ENCODE data around the gene PARP9. TPM values are rescaled to one million over a fixed set of nuclear protein-coding genes. Genes with fewer than 3 reads are reported as not detected.

Gene PARP9
- 142 and 152 TPM in 2 replicates for total RNA-seq

DNA sequence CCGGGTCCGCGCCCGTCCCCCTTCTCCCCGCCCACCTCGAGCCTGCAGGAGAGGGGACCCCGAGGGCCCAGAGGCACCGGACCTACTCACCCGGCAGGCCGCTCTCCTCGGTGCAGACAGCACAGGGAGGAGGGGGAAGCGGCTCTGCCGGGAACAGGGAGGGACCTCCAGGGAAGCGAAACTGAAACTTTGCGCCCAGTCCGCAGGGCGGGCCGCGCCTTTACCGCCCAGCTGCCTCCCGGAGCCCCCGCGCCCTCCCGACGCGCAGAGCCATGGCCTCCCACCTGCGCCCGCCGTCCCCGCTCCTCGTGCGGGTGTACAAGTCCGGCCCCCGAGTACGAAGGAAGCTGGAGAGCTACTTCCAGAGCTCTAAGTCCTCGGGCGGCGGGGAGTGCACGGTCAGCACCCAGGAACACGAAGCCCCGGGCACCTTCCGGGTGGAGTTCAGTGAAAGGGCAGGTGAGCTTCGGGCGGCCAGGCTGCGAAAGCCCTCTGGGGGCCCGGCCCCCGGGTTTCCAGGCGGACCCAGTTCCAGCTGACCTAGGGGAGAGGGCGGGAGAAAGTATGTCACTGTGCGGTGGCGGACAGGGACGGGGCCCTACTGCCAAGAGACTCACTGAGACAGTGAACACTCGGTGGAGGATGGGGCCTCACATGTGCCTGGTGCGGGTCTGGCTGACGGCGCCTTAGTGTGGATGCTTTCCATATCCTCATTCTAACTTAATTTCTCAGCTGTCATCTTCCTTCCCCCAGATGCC lies at the start of gene PARP9, which contains the start of gene DTX3L:
TSS of gene PARP9 (minus strand) at position 146 of the 758 bp plus-strand sequence. CDS start 4,680 bp downstream, outside the sequence.
TSS of gene DTX3L (plus strand) at position 184 of the 758 bp plus-strand sequence. CDS start at position 273, 89 bp downstream.
- intact Hi-C loops (cut with micrococcal nuclease), result loop anchor here (1.0 to 10.0 kb wide), 11 partner anchors 13 to 1018 kb away; partner anchors contain the start of genes EAF2, GOLGB1, HSPBAP1 and IQCB1

DNA sequence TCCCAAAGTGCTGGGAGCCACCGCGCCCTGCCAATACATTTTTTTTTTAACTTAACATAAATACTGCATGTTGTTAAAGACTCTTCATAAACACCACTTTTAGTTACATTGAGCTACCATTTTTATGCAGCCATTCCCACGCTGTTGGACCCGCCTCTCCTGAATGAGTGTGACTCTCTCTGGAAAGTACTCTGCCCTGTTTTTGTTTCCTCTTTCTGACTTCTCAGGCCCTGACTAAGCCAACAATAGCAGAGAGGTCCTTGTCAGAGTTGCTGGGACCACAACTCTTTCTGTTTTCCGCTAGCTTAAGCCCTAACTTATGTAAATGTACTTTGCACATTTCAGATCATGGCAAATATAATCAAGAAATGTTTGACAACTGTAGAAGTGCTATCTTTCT lies 48.6 kb upstream of the PARP9 start:
- intact Hi-C loops (cut with micrococcal nuclease), result no loop called here

DNA sequence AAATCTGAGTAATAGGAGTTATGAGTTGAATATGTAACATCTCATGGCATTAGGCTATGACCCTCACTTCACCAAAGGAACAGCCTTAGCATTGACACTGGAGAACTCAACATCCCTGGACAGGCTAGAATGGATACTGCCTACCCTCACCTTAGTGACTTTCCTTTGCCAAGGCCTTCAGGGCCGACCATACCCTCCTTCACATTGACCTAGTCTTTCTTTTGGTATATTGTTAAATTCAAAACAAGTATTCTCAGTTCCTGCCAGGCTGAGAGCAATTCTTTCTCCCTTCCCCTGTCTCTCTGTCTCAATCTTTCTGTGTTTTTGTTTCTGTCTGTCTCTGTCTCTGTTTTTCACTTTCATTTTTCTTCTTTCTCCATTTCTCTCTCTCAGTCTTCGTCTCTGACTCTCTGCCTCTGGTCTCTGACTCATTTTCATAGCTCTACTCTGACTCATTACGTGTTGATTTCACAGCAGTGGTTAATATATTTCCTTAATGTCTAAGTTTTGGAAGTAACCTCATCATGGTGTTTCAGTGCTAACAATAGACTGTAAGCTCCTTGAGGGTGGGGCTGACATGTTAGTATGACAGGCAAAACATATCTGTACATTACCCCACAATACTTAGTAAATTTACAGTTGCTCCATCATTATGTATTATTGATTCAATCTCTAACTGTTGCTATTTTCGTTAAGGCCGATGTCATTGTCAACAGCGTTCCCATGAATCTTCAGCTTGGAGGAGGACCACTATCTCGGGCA lies 45.9 kb upstream of the PARP9 start:
- intact Hi-C loops (cut with micrococcal nuclease), result loop anchor here (1.0 to 2.0 kb wide), 11 partner anchors 33 to 950 kb away; partner anchors contain the start of genes DTX3L, HCLS1, KPNA1 and PARP15

DNA sequence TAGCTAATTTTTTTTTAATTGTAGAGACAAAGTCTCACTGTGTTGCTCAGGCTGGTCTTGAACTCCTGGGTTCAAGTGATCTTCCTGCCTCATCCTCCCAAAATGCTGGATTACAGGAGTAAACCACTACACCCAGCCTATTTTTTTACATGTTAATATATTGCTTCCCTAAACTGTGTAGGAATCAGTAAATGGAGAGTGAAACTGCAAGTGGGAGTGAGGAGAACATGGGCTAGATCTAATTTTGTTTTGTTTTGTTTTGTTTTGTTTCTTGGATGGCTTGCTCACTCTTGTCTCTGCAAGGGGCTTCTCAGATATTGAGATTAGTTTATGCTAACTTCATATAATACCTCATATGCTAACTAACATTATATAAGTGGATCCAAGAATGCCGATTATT lies 44.8 kb upstream of the PARP9 start:
- intact Hi-C loops (cut with micrococcal nuclease), result no loop called here

DNA sequence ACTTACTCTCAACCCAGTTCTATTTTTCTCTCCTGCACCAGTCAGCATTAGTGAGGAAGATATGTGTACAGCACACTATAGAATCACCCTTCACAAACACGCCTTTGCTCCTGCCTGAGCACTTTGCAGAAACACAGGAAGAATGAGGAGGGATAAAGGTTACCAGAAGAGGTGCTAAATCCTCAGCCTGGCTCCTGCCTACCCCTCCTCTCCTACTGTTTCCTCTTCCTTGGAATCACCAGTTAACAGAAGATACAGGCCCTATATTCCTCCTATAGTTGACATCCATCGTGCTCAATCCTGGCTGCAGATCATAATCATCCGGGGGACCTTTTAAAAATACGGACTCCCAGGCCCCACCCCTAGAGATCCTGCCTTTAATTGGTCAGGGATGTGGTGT lies 42.2 kb upstream of the PARP9 start:
- intact Hi-C loops (cut with micrococcal nuclease), result no loop called here

DNA sequence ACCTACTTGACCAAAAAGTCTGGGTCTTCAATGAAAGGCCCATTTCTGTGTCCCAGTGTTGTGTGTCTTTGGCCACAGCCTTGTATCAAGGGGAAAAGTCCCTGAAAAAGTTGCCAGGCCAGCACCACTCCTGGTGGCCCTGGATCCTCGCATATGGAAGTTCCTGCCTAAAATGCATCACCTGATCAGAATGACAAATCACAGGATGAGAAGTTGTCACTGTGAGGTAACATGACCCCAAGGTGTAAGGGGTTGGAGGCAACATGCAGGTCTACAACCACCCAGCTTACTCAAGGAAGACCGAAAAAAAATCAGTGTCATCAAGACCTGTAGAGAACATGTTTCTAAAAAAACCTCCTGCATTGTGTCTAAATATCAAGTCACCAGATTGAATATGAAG lies 39.0 kb upstream of the PARP9 start:
- intact Hi-C loops (cut with micrococcal nuclease), result no loop called here

DNA sequence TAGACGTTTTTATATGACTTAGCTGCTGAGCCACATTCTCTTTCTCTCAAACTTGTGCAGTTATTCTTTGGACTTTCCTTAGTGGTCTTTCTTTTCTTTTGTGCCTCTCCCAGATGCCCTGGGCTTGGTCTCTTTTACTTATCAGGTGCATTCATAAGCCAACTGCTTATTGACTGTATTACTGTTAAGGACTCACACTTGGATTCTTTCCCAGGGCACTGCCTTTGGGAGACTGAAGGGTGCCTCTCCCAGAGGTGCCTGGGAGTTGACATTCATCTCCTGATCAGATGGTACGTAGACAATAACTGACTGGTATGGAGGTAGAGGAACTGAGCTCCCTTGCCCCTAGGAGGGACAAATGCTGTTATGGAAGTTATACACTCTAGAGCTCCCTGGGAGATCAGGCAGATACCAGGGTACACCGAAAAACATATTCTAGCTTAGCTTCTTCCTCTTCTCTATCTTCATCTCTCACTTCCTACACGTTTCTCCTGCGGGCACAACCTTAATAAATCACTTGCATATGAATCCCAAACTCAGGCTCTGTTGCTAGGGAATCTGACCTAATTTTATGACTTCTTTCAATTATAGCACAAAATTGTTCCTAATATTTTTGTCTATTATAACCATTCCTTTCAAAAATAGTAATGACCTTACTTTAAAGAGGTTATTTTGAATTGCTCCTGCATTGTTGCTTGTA lies 38.1 kb upstream of the PARP9 start:
- intact Hi-C loops (cut with micrococcal nuclease), result no loop called here

DNA sequence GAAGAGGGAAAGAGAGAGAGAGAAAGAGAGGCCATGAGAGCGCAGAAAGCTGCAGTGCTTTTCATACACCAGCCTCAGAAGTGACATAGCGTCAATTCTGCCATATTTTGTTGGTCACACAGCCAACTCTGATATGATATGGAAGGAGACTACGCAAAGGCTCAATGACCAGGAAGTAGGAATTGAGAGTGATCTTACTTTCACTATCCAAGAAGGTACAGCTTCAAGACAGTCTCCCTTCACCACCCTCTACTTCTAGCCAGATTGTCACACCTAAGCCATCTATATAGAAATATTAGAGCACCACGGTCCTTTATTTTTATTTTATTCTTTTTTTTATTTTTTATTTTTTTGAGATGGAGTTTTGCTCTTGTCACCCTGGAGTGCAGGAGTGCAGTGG lies 34.5 kb upstream of the PARP9 start:
- intact Hi-C loops (cut with micrococcal nuclease), result no loop called here

DNA sequence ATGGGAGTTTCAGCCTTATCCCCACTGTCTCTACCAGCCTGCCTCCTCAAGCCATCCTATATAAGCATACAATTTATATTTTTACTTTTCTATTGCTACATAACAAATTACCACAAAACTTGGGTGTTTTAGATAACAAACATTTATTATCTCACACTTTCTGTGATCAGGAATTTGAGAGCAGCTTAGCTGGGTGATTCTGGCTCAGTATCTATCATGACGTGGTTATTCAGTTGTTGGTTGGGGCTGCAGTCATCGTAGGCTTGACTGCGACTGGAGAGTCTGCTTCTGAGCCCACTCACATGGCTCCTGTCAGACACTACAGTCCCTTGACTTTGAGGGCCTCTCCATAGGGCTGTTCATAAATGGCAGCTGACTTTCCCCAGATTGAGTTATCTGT lies 34.1 kb upstream of the PARP9 start:
- intact Hi-C loops (cut with micrococcal nuclease), result no loop called here

DNA sequence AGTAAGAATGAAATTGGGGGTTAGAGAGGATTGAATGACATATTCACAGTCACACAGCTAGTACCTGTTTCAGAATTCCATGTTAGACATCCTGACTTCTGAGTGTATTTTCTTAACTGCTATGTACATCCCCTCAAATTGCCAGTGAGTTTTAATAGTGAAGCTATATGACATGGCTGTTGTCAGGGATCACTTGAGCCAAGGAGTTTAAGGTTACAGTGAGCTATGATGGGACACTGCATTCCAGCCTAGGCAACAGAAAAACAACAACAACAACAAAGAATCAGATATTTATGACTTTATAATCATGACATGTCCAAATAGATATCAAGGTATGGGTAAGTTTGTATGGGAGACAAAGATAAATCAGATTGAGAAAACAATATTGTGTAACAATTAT lies 29.9 kb upstream of the PARP9 start:
- intact Hi-C loops (cut with micrococcal nuclease), result no loop called here

DNA sequence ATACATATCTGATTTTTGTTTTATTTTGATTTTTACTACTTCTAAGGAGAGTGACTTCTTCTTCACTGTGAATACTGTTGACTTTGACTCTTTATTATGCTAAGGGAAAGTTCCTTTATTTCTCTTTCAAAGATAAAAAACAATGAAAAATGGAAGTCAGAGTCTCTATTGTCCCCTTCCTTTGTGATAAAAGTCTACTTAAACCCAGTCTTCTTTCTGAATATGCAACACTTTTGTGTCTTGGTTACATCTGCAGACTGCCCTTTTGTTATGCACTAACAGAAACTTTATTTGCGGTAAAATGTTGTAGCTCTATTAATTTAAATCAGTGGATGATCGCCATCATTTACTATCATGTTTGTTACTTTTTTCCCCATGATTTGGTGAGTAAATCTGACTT lies 26.5 kb upstream of the PARP9 start:
- intact Hi-C loops (cut with micrococcal nuclease), result no loop called here

DNA sequence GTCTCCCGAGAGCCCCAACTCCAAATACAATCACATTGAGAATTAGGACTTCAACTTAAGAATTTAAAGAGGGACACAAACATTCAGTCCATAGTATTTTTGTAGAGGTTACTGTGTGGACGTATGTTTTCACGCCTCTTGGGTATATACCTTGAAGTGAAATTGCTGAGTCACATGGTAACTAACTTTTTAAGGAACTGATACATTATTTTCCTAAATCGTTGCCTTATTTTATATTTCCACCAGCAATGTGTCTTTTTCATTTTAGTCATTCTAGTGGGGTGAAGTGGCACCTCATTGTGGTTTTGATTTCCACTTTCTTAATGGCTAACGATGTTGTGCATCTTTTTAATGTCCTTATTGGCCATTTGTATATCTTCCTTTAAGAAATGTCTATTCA lies 25.2 kb upstream of the PARP9 start:
- intact Hi-C loops (cut with micrococcal nuclease), result no loop called here

DNA sequence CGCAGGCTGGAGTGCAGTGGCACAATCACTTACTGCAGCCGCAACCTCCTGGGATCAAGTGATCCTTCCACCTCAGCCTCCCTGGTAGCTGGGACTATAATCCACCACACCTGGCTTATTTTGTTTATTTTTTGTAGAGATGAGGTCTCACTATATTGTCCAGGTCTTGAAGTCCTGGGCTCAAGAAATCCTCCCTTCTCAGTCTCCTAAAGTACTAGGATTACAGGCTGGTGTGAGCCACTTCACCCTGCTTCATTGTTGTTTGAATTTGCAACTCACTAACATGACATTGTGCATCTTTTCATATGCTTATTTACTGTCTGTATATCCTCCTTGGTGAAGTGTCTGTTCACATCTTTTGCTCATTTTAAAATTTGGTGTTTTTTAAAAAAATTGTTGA lies 23.5 kb upstream of the PARP9 start:
- intact Hi-C loops (cut with micrococcal nuclease), result no loop called here

DNA sequence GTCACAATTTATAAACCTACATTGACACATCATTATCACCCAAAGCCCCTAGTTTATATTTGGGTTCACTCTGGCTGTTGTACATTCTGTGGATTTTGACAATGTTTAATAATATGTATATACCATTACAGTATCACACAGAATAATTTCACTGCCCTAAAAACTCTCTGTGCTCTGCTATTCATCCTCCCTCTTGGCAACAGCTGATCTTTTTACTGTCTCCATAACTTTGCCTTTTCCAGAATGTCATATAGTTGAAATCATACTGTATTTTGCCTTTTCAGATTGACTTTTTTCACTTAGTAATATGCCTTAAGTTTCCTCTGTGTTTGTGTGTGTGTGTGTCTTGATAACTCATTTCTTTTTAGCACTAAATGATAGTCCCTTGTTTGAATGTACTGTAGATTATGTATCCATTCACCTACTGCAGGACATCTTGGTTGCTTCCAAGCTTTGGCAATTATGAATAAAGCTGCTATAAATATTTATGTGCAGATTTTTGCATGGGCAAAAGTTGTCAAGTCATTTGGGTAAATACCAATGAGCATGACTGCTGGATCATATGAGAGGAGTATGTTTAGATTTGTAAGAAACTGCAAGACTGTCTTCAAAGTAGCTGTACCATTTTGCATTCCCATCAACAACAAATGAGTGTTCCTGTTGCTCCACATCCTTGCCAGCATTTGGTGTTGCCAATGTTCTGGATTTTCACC lies 22.8 kb upstream of the PARP9 start:
- intact Hi-C loops (cut with micrococcal nuclease), result no loop called here

DNA sequence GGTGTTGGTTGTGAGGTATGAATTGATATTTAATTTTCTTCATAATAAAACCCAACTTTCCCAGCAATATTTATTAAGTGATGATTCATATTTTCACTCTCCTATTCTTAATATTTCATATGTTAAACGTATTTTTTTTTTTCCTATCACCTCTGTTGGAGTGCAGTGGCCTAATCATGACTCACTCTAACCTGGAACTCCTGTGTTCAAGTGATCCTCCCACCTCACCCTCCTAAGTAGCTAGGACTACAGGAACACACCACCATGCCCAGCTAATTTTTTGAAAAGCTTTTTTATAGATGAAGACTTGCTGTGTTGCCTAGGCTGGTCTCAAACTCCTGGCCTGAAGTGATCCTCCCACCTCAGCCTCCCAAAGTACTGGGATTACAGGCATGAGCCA lies 22.0 kb upstream of the PARP9 start:
- intact Hi-C loops (cut with micrococcal nuclease), result no loop called here

DNA sequence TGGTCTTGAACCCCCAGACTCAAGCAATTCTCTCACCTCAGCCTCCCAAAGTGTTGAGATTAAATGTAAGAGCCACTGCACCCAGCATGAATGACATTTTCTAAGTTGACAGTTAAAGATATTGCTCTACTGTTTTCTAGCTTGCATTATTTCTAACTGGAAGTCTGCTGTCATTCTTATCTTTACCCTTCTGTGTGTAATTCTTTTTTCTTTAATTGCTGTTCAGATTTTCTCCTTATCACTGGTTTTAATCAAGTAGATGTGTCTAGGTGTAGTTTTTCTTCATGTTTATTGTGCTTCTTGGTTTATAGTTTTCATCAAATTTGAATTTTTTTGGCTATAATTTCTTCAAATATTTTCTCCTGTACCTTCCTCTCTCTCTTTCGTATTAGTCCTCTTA lies 18.3 kb upstream of the PARP9 start:
- intact Hi-C loops (cut with micrococcal nuclease), result no loop called here

DNA sequence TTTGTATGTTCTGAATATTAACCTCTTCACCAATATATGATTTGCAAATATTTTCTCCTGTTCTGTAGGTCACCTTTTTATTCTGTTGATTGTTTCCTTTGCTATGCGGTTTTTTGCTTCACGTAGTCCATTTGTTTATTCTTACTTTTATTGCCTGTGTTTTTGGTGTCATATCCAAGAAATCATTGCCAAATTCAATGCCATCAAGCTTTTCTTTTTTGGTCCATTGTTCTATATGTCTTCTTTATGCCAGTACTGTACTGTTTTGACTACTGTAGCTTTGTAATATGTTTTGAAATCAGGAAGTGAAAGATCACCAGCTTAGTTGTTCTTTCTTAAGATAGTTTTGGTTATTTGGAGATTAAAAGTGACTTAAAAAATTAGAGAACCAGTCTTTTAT lies 17.5 kb upstream of the PARP9 start:
- intact Hi-C loops (cut with micrococcal nuclease), result loop anchor here (2.0 kb wide), 1 partner anchor 15 kb away; no protein-coding TSS in a partner anchor

DNA sequence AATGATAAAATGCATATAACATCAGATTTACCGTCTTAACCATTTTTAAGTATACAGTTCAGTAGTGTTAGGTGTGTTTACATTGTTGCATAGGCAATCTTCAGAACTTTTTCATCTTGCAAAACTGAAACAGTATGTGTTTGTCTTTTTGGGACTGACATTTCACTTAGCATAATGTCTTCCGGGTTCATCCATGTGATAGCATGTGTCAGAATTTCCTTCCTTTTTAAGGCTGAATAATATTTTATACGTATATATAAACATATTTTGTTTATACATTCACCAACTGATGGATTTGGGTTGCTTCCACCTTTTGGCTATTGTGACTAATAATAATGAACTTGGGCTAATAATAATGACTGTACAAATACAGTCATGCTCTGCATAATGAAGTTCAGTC lies 16.4 kb upstream of the PARP9 start:
- intact Hi-C loops (cut with micrococcal nuclease), result loop anchor here (2.0 kb wide), 1 partner anchor 16 kb away; no protein-coding TSS in a partner anchor

DNA sequence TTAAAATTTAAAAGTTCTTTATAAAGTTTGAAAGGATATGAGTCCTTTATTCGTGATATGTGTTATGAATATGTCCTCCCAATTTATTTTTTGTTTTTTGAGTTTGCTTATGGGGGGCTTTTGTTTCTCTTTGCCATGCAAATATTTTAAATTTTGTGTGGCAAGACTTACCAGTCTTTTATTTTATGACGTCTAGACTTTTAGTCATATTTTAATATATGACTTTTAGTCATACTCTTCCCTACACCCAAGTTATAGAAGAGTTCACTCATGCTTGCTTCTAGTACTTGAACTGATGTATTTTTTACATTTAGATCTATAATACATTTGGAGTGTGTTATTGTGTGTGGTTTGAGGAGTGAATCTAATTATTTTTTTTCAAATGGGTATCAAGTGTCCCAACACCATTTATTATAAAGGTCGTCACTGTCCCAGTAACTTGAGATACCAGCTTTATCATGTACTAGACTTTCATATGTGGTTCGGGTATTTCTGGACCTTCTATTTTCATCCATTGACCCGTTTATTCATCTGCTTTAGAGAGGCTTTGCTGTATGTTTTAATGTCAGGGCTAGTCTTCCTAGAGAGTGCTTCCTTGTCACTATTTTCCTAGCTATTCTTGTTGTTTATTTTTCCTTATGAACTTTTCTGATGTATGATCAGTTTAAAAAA lies 14.1 kb upstream of the PARP9 start:
- intact Hi-C loops (cut with micrococcal nuclease), result no loop called here

DNA sequence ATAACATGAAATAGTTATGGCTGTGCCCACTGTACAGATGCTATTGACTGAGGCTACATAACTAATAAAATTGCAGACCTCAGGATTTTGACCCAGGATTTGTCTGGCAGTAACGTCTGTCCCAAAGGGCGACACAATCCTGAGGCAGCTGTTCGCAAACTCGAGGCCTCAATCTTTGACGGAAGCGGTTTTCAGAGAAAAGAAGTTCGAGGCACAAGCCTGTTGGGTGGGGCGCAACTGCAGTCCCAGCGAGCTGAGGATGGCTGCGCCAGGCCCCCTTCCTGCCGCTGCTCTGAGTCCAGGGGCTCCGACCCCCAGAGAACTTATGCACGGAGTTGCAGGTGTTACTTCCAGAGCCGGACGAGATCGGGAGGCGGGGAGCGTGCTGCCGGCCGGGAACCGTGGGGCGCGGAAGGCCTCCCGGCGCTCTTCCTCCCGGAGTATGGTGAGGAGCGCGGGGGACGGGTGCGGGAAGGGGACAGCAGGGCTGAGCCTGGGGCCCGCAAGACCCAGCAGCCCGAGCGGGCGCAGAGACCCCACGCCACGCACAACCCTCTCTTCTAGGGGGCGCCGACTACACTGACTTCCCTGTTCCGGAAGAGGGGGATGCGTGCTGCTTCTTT lies 13.4 kb upstream of the PARP9 start, which contains the start of gene PARP15:
TSS of gene PARP15 (plus strand) at position 242 of the 623 bp plus-strand sequence. CDS start at position 260, 18 bp downstream.
- intact Hi-C loops (cut with micrococcal nuclease), result loop anchor here (1.0 kb wide), 4 partner anchors 11 to 102 kb away; partner anchors contain the start of genes DTX3L and PARP9
